HepG2 (cell line): ENCODE data around the gene EEF1AKMT1. TPM values are rescaled to one million over a fixed set of nuclear protein-coding genes. Genes with fewer than 3 reads are reported as not detected.

Experiments
- ELF1 ChIP-seq: sonication (generic); formaldehyde crosslinking; IDR thresholded peaks from 2 replicates; pipeline ENCODE4 v1.4.0; 2020; ENCODE audit warnings: missing genetic modification reagents
- GFI1 ChIP-seq: sonication (generic); formaldehyde crosslinking; IDR thresholded peaks from 2 replicates; pipeline ENCODE4 v1.5.0; 2020; ENCODE audit warnings: missing genetic modification reagents, mild to moderate bottlenecking, borderline replicate concordance
- KAT7 ChIP-seq: IDR thresholded peaks from 2 replicates; pipeline ENCODE4 v1.6.1; 2018; ENCODE audit warnings: borderline replicate concordance, missing compliant biosample characterization
- KDM2A ChIP-seq: sonication (generic); formaldehyde crosslinking; IDR thresholded peaks from 2 replicates; pipeline ENCODE4 v1.4.0; 2020; ENCODE audit warnings: low read depth, missing genetic modification reagents, borderline replicate concordance
- KDM3A ChIP-seq: IDR thresholded peaks from 2 replicates; pipeline ENCODE4 v1.6.1; 2018; ENCODE audit warnings: low read depth, missing compliant biosample characterization
- SETDB1 ChIP-seq: sonication (generic); formaldehyde crosslinking; IDR thresholded peaks from 2 replicates; pipeline ENCODE4 v1.5.1; 2020; ENCODE audit warnings: missing genetic modification reagents, mild to moderate bottlenecking, borderline replicate concordance
- ZC3H13 ChIP-seq: sonication (generic); formaldehyde crosslinking; IDR thresholded peaks from 2 replicates; pipeline ENCODE4 v1.8.1; 2023; ENCODE audit warnings: mild to moderate bottlenecking, missing genetic modification reagents, moderate library complexity
- ZNF607 ChIP-seq: sonication (generic); formaldehyde crosslinking; IDR thresholded peaks from 2 replicates; pipeline ENCODE4 v1.5.1; 2020; ENCODE audit warnings: missing genetic modification reagents, mild to moderate bottlenecking, borderline replicate concordance
- ZNF768 ChIP-seq: sonication (generic); formaldehyde crosslinking; IDR thresholded peaks from 2 replicates; pipeline ENCODE4 v1.4.0; 2020; ENCODE audit warnings: missing genetic modification reagents
- polyA plus RNA-seq, 8 experiments: library from polyadenylated mRNA; depleted of rRNA in 3 of 8; stranded (reverse) in 7 of 8; unstranded in 1 of 8; fragments of >200 nt; fragmentation: Illumina TruSeq in 4 of 8; extraction: Trizol in 4 of 8; gene quantifications; 2 replicates each; pipeline versions ENCODE4 v1.2.1 to v1.2.3, GENCODE V29; 2011 to 2016; ENCODE audit warnings: low read depth in 4 of 8, missing spikeins in 1 of 8, mixed read lengths in 1 of 8; ENCODE audit not compliant: insufficient read depth in 1 of 8
- total RNA-seq, 5 experiments: library from RNA; depleted of rRNA; stranded (reverse); fragments of >200 nt; fragmentation: Illumina TruSeq; extraction: Trizol; gene quantifications; 2 replicates each; pipeline ENCODE4 v1.2.3, GENCODE V29; 2016; ENCODE audit warnings: low read depth in 1 of 5
- TF ChIP-seq, protein P1 (sequence below): sonication (generic); formaldehyde crosslinking; IDR thresholded peaks from 2 replicates; pipeline ENCODE4 v1.4.0; 2020; ENCODE audit warnings: missing genetic modification reagents, borderline replicate concordance
- TF ChIP-seq, protein P2 (sequence below): sonication (generic); formaldehyde crosslinking; IDR thresholded peaks from 2 replicates; pipeline ENCODE4 v1.8.0; 2022; ENCODE audit warnings: missing genetic modification reagents, mild to moderate bottlenecking, moderate library complexity, borderline replicate concordance
- TF ChIP-seq, protein P3 (sequence below): sonication (generic); formaldehyde crosslinking; IDR thresholded peaks from 2 replicates; pipeline ENCODE4 v1.8.1; 2023; ENCODE audit warnings: mild to moderate bottlenecking, missing genetic modification reagents

Gene EEF1AKMT1
- total and polyA plus RNA-seq, 2 of the 13 experiments (the other 11 are each of a cell fraction or from before 2014, with no cell fraction given), result 6.0 to 16.1 TPM

DNA sequence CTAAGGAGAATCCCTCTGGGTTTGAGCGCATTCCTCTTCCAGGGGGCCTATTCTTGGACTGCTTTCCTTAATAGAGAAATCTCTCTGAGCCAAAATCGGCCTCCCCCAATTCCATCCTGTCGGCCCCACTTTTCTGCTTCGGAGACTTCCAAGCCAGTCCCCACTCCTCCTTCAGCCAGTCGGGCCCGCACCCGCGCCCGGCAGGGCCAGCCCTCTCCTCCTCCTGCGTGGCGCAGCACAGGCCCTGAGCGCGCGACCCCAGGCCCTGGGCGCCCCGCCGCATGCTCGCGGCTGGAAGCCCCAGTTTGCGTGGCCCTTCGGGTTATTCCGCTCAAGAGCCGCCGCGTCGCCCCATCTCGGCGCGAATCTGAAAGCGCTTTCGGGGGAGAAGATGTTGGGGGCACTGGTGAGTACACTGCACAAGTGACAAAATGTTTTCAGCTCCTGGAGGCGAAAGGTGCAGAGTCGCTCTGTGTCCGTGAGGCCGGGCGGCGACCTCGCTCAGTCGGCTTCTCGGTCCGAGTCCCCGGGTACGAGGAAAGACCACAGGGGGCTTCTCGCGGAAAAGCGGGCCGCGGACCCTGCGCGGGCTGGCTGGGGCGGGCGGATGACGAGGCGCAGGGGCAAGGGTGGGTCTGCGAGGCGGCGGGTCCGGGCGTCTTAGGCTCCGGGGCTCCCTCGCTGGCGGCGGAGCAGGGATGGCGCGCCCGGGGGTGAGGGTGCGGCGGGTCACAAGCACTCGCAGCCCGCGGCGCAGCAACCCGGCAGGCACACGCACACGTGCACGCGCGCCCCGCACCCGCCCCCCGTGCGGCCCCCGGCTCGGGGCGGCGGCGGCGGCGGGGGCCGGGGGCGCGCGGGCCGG lies 70.6 kb downstream of the EEF1AKMT1 start, which contains the start of gene IL17D (continued):
- TF ChIP-seq, protein P1, sequence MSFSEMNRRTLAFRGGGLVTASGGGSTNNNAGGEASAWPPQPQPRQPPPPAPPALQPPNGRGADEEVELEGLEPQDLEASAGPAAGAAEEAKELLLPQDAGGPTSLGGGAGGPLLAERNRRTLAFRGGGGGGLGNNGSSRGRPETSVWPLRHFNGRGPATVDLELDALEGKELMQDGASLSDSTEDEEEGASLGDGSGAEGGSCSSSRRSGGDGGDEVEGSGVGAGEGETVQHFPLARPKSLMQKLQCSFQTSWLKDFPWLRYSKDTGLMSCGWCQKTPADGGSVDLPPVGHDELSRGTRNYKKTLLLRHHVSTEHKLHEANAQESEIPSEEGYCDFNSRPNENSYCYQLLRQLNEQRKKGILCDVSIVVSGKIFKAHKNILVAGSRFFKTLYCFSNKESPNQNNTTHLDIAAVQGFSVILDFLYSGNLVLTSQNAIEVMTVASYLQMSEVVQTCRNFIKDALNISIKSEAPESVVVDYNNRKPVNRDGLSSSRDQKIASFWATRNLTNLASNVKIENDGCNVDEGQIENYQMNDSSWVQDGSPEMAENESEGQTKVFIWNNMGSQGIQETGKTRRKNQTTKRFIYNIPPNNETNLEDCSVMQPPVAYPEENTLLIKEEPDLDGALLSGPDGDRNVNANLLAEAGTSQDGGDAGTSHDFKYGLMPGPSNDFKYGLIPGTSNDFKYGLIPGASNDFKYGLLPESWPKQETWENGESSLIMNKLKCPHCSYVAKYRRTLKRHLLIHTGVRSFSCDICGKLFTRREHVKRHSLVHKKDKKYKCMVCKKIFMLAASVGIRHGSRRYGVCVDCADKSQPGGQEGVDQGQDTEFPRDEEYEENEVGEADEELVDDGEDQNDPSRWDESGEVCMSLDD (CRISPR knock-in tag), result peak; percentile 35; the same call in 1 of the 2 replicates
- TF ChIP-seq ZNF768 (CRISPR knock-in tag) (peak; percentile 49; the same call in 1 of the 2 replicates), KDM3A (CRISPR knock-in tag) (0 out of 2 replicates have a peak, but pooled peaks have one; percentile 21), KAT7 (no peak), GFI1 (CRISPR knock-in tag) (peak; percentile 67), ELF1 (peak; percentile 14; the same call in 1 of the 2 replicates), SETDB1 (no peak), ZC3H13 (CRISPR knock-in tag) (peak; percentile 81), KDM2A (CRISPR knock-in tag) (peak; percentile 52; the same call in 1 of the 2 replicates), ZNF607 (0 out of 2 replicates have a peak, but pooled peaks have one; percentile 39)
- TF ChIP-seq, protein P2, sequence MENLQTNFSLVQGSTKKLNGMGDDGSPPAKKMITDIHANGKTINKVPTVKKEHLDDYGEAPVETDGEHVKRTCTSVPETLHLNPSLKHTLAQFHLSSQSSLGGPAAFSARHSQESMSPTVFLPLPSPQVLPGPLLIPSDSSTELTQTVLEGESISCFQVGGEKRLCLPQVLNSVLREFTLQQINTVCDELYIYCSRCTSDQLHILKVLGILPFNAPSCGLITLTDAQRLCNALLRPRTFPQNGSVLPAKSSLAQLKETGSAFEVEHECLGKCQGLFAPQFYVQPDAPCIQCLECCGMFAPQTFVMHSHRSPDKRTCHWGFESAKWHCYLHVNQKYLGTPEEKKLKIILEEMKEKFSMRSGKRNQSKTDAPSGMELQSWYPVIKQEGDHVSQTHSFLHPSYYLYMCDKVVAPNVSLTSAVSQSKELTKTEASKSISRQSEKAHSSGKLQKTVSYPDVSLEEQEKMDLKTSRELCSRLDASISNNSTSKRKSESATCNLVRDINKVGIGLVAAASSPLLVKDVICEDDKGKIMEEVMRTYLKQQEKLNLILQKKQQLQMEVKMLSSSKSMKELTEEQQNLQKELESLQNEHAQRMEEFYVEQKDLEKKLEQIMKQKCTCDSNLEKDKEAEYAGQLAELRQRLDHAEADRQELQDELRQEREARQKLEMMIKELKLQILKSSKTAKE, result 0 out of 2 replicates have a peak, but pooled peaks have one; percentile 23
- TF ChIP-seq, protein P3, sequence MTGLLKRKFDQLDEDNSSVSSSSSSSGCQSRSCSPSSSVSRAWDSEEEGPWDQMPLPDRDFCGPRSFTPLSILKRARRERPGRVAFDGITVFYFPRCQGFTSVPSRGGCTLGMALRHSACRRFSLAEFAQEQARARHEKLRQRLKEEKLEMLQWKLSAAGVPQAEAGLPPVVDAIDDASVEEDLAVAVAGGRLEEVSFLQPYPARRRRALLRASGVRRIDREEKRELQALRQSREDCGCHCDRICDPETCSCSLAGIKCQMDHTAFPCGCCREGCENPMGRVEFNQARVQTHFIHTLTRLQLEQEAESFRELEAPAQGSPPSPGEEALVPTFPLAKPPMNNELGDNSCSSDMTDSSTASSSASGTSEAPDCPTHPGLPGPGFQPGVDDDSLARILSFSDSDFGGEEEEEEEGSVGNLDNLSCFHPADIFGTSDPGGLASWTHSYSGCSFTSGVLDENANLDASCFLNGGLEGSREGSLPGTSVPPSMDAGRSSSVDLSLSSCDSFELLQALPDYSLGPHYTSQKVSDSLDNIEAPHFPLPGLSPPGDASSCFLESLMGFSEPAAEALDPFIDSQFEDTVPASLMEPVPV (CRISPR knock-in tag), result 0 out of 2 replicates have a peak, but pooled peaks have one; percentile 32
